Panc1 (cell line): ENCODE measurements around the gene SLC9A2.

ENCODE experiments used
- CTCF ChIP-seq: fragments of 450-650 bp; IDR thresholded peaks from 2 replicates; pipeline ENCODE4 v1.5.1; 2017; ENCODE audit warnings: mild to moderate bottlenecking
- POLR2AphosphoS5 ChIP-seq: IDR thresholded peaks from 2 replicates; pipeline ENCODE4 v1.6.1; 2012; ENCODE audit warnings: mild to moderate bottlenecking, low read depth, low read length, moderate library complexity
- REST ChIP-seq, 2 experiments: IDR thresholded peaks; 2 replicates each; pipeline ENCODE4 v1.6.1; 2011 to 2012; ENCODE audit warnings: low read depth in 2 of 2, control low read depth in 1 of 2, low read length in 1 of 2, mild to moderate bottlenecking in 1 of 2, moderate library complexity in 1 of 2; ENCODE audit not compliant: insufficient read depth in 1 of 2
- SIN3A ChIP-seq: IDR thresholded peaks from 2 replicates; pipeline ENCODE4 v1.6.1; 2012; ENCODE audit warnings: low read depth, mild to moderate bottlenecking, low read length, moderate library complexity, borderline replicate concordance; ENCODE audit not compliant: insufficient read depth
- TCF7L2 ChIP-seq: IDR thresholded peaks from 2 replicates; pipeline ENCODE4 v1.6.1; 2011; ENCODE audit warnings: mild to moderate bottlenecking, low read depth, low read length, inconsistent platforms

DNA sequence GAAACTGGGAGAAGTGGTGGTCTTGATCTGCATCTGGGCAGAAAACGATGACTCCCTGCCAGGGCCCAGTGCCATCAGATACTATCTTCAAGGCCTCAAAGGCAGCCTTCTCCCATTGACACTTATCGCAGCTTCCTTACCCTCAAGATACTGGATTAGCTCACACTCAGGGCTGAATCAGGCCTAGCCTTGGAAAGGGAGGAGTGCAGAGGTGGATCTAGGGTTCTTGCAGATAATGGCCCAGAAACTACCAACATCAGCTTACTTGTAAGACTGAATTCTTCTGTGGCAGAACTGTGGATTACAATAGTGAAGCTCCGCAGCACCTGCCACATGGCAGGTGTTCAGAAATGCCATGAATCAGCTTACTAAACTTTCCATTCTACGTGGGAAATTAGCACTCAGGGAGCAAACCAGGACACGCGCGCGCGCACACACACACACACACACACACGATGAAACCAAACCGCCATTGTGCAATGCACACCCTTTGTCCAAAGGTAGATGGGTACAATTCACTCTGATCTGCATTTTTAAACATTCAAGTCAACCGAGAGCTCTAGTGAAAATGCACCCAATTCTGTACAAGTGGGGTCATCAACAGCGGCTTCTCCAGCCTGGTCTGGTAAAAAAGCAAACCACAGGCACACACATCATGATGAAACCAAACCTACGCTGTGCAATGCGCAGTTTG, 116.2 kb downstream of the SLC9A2 start:
- no peak for TF ChIP-seq CTCF
- no peak for TF ChIP-seq TCF7L2
- no peak for TF ChIP-seq POLR2AphosphoS5
- TF ChIP-seq REST (IDR thresholded peaks at IDR 0.05; ENCODE audit: insufficient read depth in 1 of 2, low read depth in 2 of 2, low read length in 1 of 2): no peak
- no peak for TF ChIP-seq SIN3A
